ENCODE results near the gene IFNAR2. TPM values are rescaled to one million over a fixed set of nuclear protein-coding genes. Genes with fewer than 3 reads are reported as not detected.

IFNAR2 gene
- 19.4 to 20.7 TPM (median 20.3 TPM) in 3 replicates for total RNA-seq

GRCh38 chr21:33229784-33230544 is at the start of gene IFNAR2:
TSS of gene IFNAR2 (plus strand) at chr21:33229938. CDS start at chr21:33241923, 11,985 bp downstream.
- Mint-ChIP-seq H3K4me1 (peaks cover 53% of the 10 kb centered on the region), H3K27ac (peak within 1 kb of the TSS; percentile 62), H3K4me3 (peak within 1 kb of the TSS; percentile 82), H3K27me3 (ENCODE audit: low read depth) (no peaks in the 10 kb centered on the region), H3K36me3 (no peaks in the 10 kb centered on the region), H3K9me3 (no peaks in the 10 kb centered on the region)
- DNase-seq (ENCODE audit: low spot score in 2 of 2, unreplicated experiment in 2 of 2), result peak; percentile 73 to 81
- no peak for TF ChIP-seq CTCF (IDR thresholded peaks at IDR 0.05; ENCODE audit: unreplicated experiment)

- Mint-ChIP-seq H3K36me3 (no peaks in the 10 kb centered on the region), H3K27me3 (ENCODE audit: low read depth) (peaks cover 69% of the 10 kb centered on the region), H3K27ac (no peak overlapping the region), H3K4me1 (no peaks in the 10 kb centered on the region), H3K4me3 (no peak overlapping the region), H3K9me3 (no peaks in the 10 kb centered on the region)
- no peak for DNase-seq (ENCODE audit: low spot score in 2 of 2, unreplicated experiment in 2 of 2)
- TF ChIP-seq CTCF (IDR thresholded peaks at IDR 0.05; ENCODE audit: unreplicated experiment), result no peak
These were observed 43.9 kb upstream of the IFNAR2 start for GRCh38 chr21:33185852-33186251.

- H3K4me3 Mint-ChIP-seq, result no peak overlapping the region
- no peak for DNase-seq (ENCODE audit: low spot score in 2 of 2, unreplicated experiment in 2 of 2)
- H3K27me3 Mint-ChIP-seq (ENCODE audit: low read depth), result peaks cover 74% of the 10 kb centered on the region
- H3K4me1 Mint-ChIP-seq, result no peaks in the 10 kb centered on the region
- no peaks in the 10 kb centered on the region for H3K36me3 Mint-ChIP-seq
- no peak for TF ChIP-seq CTCF (IDR thresholded peaks at IDR 0.05; ENCODE audit: unreplicated experiment)
- no peaks in the 10 kb centered on the region for H3K9me3 Mint-ChIP-seq
- no peak overlapping the region for H3K27ac Mint-ChIP-seq
These were observed 42.5 kb upstream of the IFNAR2 start for GRCh38 chr21:33187276-33187675.

GRCh38 chr21:33189237-33189636 is 40.5 kb upstream of the IFNAR2 start:
- no peaks in the 10 kb centered on the region for H3K9me3 Mint-ChIP-seq
- H3K4me1 Mint-ChIP-seq, result no peaks in the 10 kb centered on the region
- no peak overlapping the region for H3K4me3 Mint-ChIP-seq
- no peak for DNase-seq (ENCODE audit: low spot score in 2 of 2, unreplicated experiment in 2 of 2)
- H3K36me3 Mint-ChIP-seq, result no peaks in the 10 kb centered on the region
- H3K27me3 Mint-ChIP-seq (ENCODE audit: low read depth), result peaks cover 67% of the 10 kb centered on the region
- TF ChIP-seq CTCF (IDR thresholded peaks at IDR 0.05; ENCODE audit: unreplicated experiment), result no peak
- H3K27ac Mint-ChIP-seq, result no peak overlapping the region

GRCh38 chr21:33189824-33190223 is 39.9 kb upstream of the IFNAR2 start:
- H3K4me1 Mint-ChIP-seq, result no peaks in the 10 kb centered on the region

More at GRCh38 chr21:33189824-33190223, 39.9 kb upstream of the IFNAR2 start:
- H3K36me3 Mint-ChIP-seq, result no peaks in the 10 kb centered on the region
- H3K4me3 Mint-ChIP-seq, result no peak overlapping the region
- H3K27ac Mint-ChIP-seq, result no peak overlapping the region
- TF ChIP-seq CTCF (IDR thresholded peaks at IDR 0.05; ENCODE audit: unreplicated experiment), result no peak
- H3K9me3 Mint-ChIP-seq, result no peaks in the 10 kb centered on the region
- peaks cover 67% of the 10 kb centered on the region for H3K27me3 Mint-ChIP-seq (ENCODE audit: low read depth)
- DNase-seq (ENCODE audit: low spot score in 2 of 2, unreplicated experiment in 2 of 2), result no peak

All from mesothelial cell of epicardium (in vitro differentiated cells).